Measurements from ENCODE around the gene ANO4. TPM values are rescaled to one million over a fixed set of nuclear protein-coding genes. Genes with fewer than 3 reads are reported as not detected.

Gene ANO4
- total and polyA plus RNA-seq, 2 of the 8 experiments (the other 6 are each of a cell fraction or from before 2014, with no cell fraction given): 1.1 to 3.4 TPM

GRCh38 chr12:101110866-101111265 is 316.3 kb downstream of the ANO4 start:
- H2BK20ac ChIP-seq (ENCODE audit: low read length): no peak overlapping the region
- H3K4me3 ChIP-seq (ENCODE audit: extremely low read depth in 1 of 4, insufficient read depth in 2 of 4, low read depth in 3 of 4, low read length in 4 of 4): no peak overlapping the region
- no peak overlapping the region for H2BK5ac ChIP-seq (ENCODE audit: low read depth, low read length)
- no peak overlapping the region for H4K91ac ChIP-seq (replicated peaks; ENCODE audit: insufficient read length, low read length)
- no peaks in the 10 kb centered on the region for H3K36me3 ChIP-seq (ENCODE audit: control insufficient read depth in 2 of 4, insufficient read depth in 4 of 4, low read length in 3 of 4)
- no peak overlapping the region for H3K4me2 ChIP-seq (ENCODE audit: insufficient read depth in 1 of 2, low read depth in 2 of 2, low read length in 2 of 2)
- no peak overlapping the region for H3K56ac ChIP-seq (replicated peaks; ENCODE audit: insufficient read length, low read depth, low read length)
- DNase-seq (ENCODE audit: low read depth in 1 of 2, low spot score in 2 of 2) (no peak), FAIRE-seq (no peak)
- no peak overlapping the region for H2BK120ac ChIP-seq (replicated peaks; ENCODE audit: low read depth, low read length)
- H3K79me2 ChIP-seq (ENCODE audit: control insufficient read depth in 1 of 2, insufficient read depth in 2 of 2, low read length in 2 of 2): no peaks in the 10 kb centered on the region
- no peak overlapping the region for H3K27ac ChIP-seq (ENCODE audit: low read depth, low read length)
- H3K9me3 ChIP-seq (ENCODE audit: insufficient read depth in 2 of 2, low read depth in 1 of 2, low read length in 1 of 2): no peaks in the 10 kb centered on the region
- no peak overlapping the region for H3K9ac ChIP-seq (replicated peaks in 1 of 4; ENCODE audit: extremely low read depth in 1 of 4, low read depth in 3 of 4, low read length in 3 of 4)
- ChIA-PET CTCF (ENCODE audit: partially characterized antibody) (interaction anchor here (1.3 kb wide), 1 partner anchor 19 kb away, joined by 3 read pairs; no protein-coding TSS in a partner anchor), POLR2A (ENCODE audit: partially characterized antibody) (no interaction called here)
- H4K5ac ChIP-seq (ENCODE audit: insufficient read length, low read depth, low read length): no peak overlapping the region
- H2AFZ ChIP-seq (ENCODE audit: low read length): no peak overlapping the region
- H3K4me1 ChIP-seq (replicated peaks in 1 of 4; ENCODE audit: control insufficient read depth in 3 of 4, insufficient read depth in 4 of 4, low read length in 3 of 4): no peaks in the 10 kb centered on the region
- no peak overlapping the region for H2BK12ac ChIP-seq (ENCODE audit: low read depth, low read length)
- H4K20me1 ChIP-seq (replicated peaks in 1 of 2; ENCODE audit: control insufficient read depth in 1 of 2, insufficient read depth in 2 of 2, low read length in 2 of 2): no peaks in the 10 kb centered on the region
- no peaks in the 10 kb centered on the region for H3K23me2 ChIP-seq (ENCODE audit: low read depth, low read length)
- H3K27me3 ChIP-seq (replicated peaks in 1 of 4; ENCODE audit: control insufficient read depth in 3 of 4, extremely low read depth in 1 of 4, insufficient read depth in 3 of 4, low read length in 3 of 4): no peaks in the 10 kb centered on the region
- H3K4ac ChIP-seq (replicated peaks; ENCODE audit: insufficient read length, low read depth, low read length): no peak overlapping the region
- TF ChIP-seq TBP (IDR thresholded peaks at IDR 0.05; ENCODE audit: low read depth, low read length): no peak
- no peak overlapping the region for H3K14ac ChIP-seq (ENCODE audit: insufficient read length)
- H4K8ac ChIP-seq (ENCODE audit: extremely low read depth, insufficient read depth, low read length): no peak overlapping the region
- H3K79me1 ChIP-seq (ENCODE audit: low read depth, low read length): no peaks in the 10 kb centered on the region
- no peak overlapping the region for H2AK5ac ChIP-seq (ENCODE audit: low read depth, low read length)
- H2BK15ac ChIP-seq (ENCODE audit: low read length): no peak overlapping the region
- H3K23ac ChIP-seq (ENCODE audit: insufficient read length): no peak overlapping the region
- H3K18ac ChIP-seq (ENCODE audit: extremely low read depth, low read length): no peak overlapping the region
- 88% methylated on average over 3 of the region's 3 CpGs; no CpG with 5 or more reads in 1 of the 2 experiments for WGBS, 2 experiments (ENCODE audit: extremely low coverage in 1 of 2, insufficient coverage in 1 of 2, insufficient read length in 1 of 2, insufficient replicate concordance in 2 of 2, low coverage in 1 of 2, low lambda C conversion rate in 2 of 2, missing lambda C conversion rate in 1 of 2)
